Loucy (cell line): ENCODE results near the gene SMC6.

Source experiments
- H2AFZ ChIP-seq: fragments of 200-600 bp; sonication (generic); 2 replicates; pipeline ENCODE4 v1.6.0; 2016; ENCODE audit warnings: antibody characterized with exemption, mild to moderate bottlenecking, low read length, moderate library complexity
- H3F3A ChIP-seq: fragments of 200-600 bp; 2 replicates; pipeline ENCODE4 v1.6.0; 2016; ENCODE audit warnings: antibody characterized with exemption, low read depth, mild to moderate bottlenecking
- H3K27me3 ChIP-seq: fragments of 200-600 bp; sonication (generic); 2 replicates; pipeline ENCODE4 v1.6.1; 2014; ENCODE audit warnings: low read length, mild to moderate bottlenecking; ENCODE audit not compliant: insufficient read depth, poor library complexity, severe bottlenecking
- H3K36me3 ChIP-seq: fragments of 200-600 bp; sonication (generic); 2 replicates; pipeline ENCODE4 v1.6.1; 2016; ENCODE audit warnings: low read length; ENCODE audit not compliant: insufficient read depth
- H3K4me1 ChIP-seq: fragments of 200-600 bp; sonication (generic); 2 replicates; pipeline ENCODE4 v1.5.1; 2014; ENCODE audit warnings: low read length, mild to moderate bottlenecking; ENCODE audit not compliant: insufficient read depth, poor library complexity, severe bottlenecking
- H3K4me2 ChIP-seq: fragments of 200-600 bp; sonication (generic); 2 replicates; pipeline ENCODE4 v1.6.0; 2014; ENCODE audit warnings: antibody characterized with exemption, low read length, low read depth, mild to moderate bottlenecking; ENCODE audit not compliant: poor library complexity, severe bottlenecking
- H3K4me3 ChIP-seq: fragments of 200-600 bp; sonication (generic); 2 replicates; pipeline ENCODE4 v1.5.1; 2014; ENCODE audit warnings: low read length, mild to moderate bottlenecking, mixed read lengths; ENCODE audit not compliant: poor library complexity, severe bottlenecking
- H3K79me2 ChIP-seq: fragments of 200-600 bp; sonication (generic); 2 replicates; pipeline ENCODE4 v1.6.1; 2014; ENCODE audit warnings: low read length; ENCODE audit not compliant: insufficient read depth
- H3K9ac ChIP-seq: fragments of 200-600 bp; sonication (generic); 2 replicates; pipeline ENCODE4 v1.6.0; 2014; ENCODE audit warnings: mild to moderate bottlenecking, low read depth, low read length, moderate library complexity; ENCODE audit not compliant: poor library complexity, severe bottlenecking
- H3K9me2 ChIP-seq: fragments of 200-600 bp; sonication (generic); replicated peaks from 2 replicates; pipeline ENCODE4 v1.6.1; 2016; ENCODE audit warnings: low read depth, low read length, mixed read lengths
- H3K9me3 ChIP-seq: fragments of 200-600 bp; sonication (generic); 2 replicates; pipeline ENCODE4 v1.6.1; 2014; ENCODE audit warnings: mild to moderate bottlenecking, antibody characterized with exemption, low read length, low read depth; ENCODE audit not compliant: insufficient read depth
- H4K20me1 ChIP-seq: fragments of 200-600 bp; sonication (generic); 2 replicates; pipeline ENCODE4 v1.6.0; 2014; ENCODE audit warnings: antibody characterized with exemption, low read length, mild to moderate bottlenecking; ENCODE audit not compliant: insufficient read depth, poor library complexity, severe bottlenecking
- CTCF ChIP-seq: fragments of 200-600 bp; sonication (generic); conservative IDR thresholded peaks from 2 replicates; pipeline ENCODE4 v1.5.1; 2014; ENCODE audit warnings: mild to moderate bottlenecking, antibody characterized with exemption, low read length
- EZH2phosphoT487 ChIP-seq: fragments of 200-600 bp; IDR thresholded peaks from 2 replicates; pipeline ENCODE4 v1.6.1; 2018; ENCODE audit warnings: antibody characterized with exemption, mild to moderate bottlenecking, moderate library complexity, borderline replicate concordance

SMC6 gene

GRCh38 chr2:17616405-17616804 lies 137.2 kb downstream of the SMC6 start:
- Histone ChIP-seq H4K20me1 (no peaks in the 10 kb centered on the region), H3K4me1 (no peaks in the 10 kb centered on the region), H3K36me3 (no peaks in the 10 kb centered on the region), H3K79me2 (no peaks in the 10 kb centered on the region), H3K4me2 (no peak overlapping the region), H3K9ac (no peak overlapping the region), H3K27me3 (no peaks in the 10 kb centered on the region), H3K9me3 (no peaks in the 10 kb centered on the region), H2AFZ (no peak overlapping the region), H3F3A (no peaks in the 10 kb centered on the region), H3K9me2 (no peaks in the 10 kb centered on the region), H3K4me3 (no peak overlapping the region)
- TF ChIP-seq EZH2phosphoT487 (no peak), CTCF (no peak)

- Histone ChIP-seq H3K9ac (no peak overlapping the region), H3K36me3 (no peaks in the 10 kb centered on the region), H3K4me1 (no peaks in the 10 kb centered on the region), H3K9me3 (no peaks in the 10 kb centered on the region), H3K4me3 (no peak overlapping the region), H3F3A (no peaks in the 10 kb centered on the region), H3K79me2 (no peaks in the 10 kb centered on the region), H3K27me3 (no peaks in the 10 kb centered on the region), H4K20me1 (no peaks in the 10 kb centered on the region), H2AFZ (no peak overlapping the region), H3K9me2 (no peaks in the 10 kb centered on the region), H3K4me2 (no peak overlapping the region)
- TF ChIP-seq CTCF, result no peak
Measured at GRCh38 chr2:17615728-17616351, 137.8 kb downstream of the SMC6 start.

- Histone ChIP-seq H3K79me2 (no peaks in the 10 kb centered on the region), H4K20me1 (no peaks in the 10 kb centered on the region)
Measured at GRCh38 chr2:17615147-17615546, 138.5 kb downstream of the SMC6 start.

More at GRCh38 chr2:17615147-17615546, 138.5 kb downstream of the SMC6 start:
- Histone ChIP-seq H3K9ac (no peak overlapping the region), H3K4me1 (no peaks in the 10 kb centered on the region), H3F3A (no peaks in the 10 kb centered on the region), H3K4me3 (no peak overlapping the region), H3K36me3 (no peaks in the 10 kb centered on the region), H3K9me3 (no peaks in the 10 kb centered on the region), H3K9me2 (no peaks in the 10 kb centered on the region), H3K27me3 (no peaks in the 10 kb centered on the region), H3K4me2 (no peak overlapping the region), H2AFZ (no peak overlapping the region)
- TF ChIP-seq EZH2phosphoT487, result no peak
- no peak for TF ChIP-seq CTCF
